K562 (cell line): ENCODE measurements around the gene PLEKHO2. TPM values are rescaled to one million over a fixed set of nuclear protein-coding genes. Genes with fewer than 3 reads are reported as not detected.

Experiments used
- CCNT2 ChIP-seq: IDR thresholded peaks from 2 replicates; pipeline ENCODE4 v1.6.1; 2011; ENCODE audit warnings: borderline replicate concordance, low read depth, mild to moderate bottlenecking, moderate library complexity, mixed read lengths, low read length; ENCODE audit not compliant: insufficient read length; ENCODE audit errors: extremely low read depth
- CREB1 ChIP-seq, 2 experiments: sonication (generic) in 1 of 2; formaldehyde crosslinking in 1 of 2; IDR thresholded peaks; 2 replicates each; pipeline versions ENCODE4 v1.6.1 to v1.8.0; 2012 to 2022; ENCODE audit warnings: inconsistent platforms in 1 of 2, mild to moderate bottlenecking in 1 of 2, missing genetic modification reagents in 1 of 2, moderate library complexity in 1 of 2
- DMBX1 ChIP-seq: fragments of 250-450 bp; sonication (Bioruptor Pico); IDR thresholded peaks from 2 replicates; pipeline ENCODE4 v1.8.0; 2022; ENCODE audit warnings: inconsistent platforms, mild to moderate bottlenecking, moderate library complexity, borderline replicate concordance
- HNRNPK ChIP-seq: fragments of 200-400 bp; formaldehyde crosslinking; IDR thresholded peaks from one replicate; pipeline ENCODE4 v1.6.1; 2018; ENCODE audit warnings: mild to moderate bottlenecking, low read depth, low read length; ENCODE audit not compliant: poor library complexity, severe bottlenecking
- MCM2 ChIP-seq: fragments of 450-650 bp; IDR thresholded peaks from 2 replicates; pipeline ENCODE4 v1.6.1; 2017; ENCODE audit warnings: low read depth, mild to moderate bottlenecking
- MEF2A ChIP-seq: IDR thresholded peaks from 2 replicates; pipeline ENCODE4 v1.6.1; 2011; ENCODE audit warnings: low read depth, mild to moderate bottlenecking, low read length, moderate library complexity; ENCODE audit not compliant: control insufficient read depth
- NCOA6 ChIP-seq: fragments of 450-650 bp; IDR thresholded peaks from 2 replicates; pipeline ENCODE4 v1.6.1; 2017; ENCODE audit warnings: mild to moderate bottlenecking
- NCOR1 ChIP-seq: fragments of 450-650 bp; IDR thresholded peaks from 2 replicates; pipeline ENCODE4 v1.6.1; 2016; ENCODE audit warnings: mild to moderate bottlenecking, moderate library complexity
- NR1H2 ChIP-seq: sonication (generic); formaldehyde crosslinking; IDR thresholded peaks from 2 replicates; pipeline ENCODE4 v1.4.0; 2020; ENCODE audit warnings: mild to moderate bottlenecking, missing genetic modification reagents
- TARDBP ChIP-seq: fragments of 450-650 bp; IDR thresholded peaks from 2 replicates; pipeline ENCODE4 v1.6.1; 2016
- XRCC4 ChIP-seq: IDR thresholded peaks from one replicate; pipeline ENCODE4 v1.6.1; 2011; ENCODE audit not compliant: insufficient read depth, insufficient read length; ENCODE audit errors: extremely low read depth
- ZNF444 ChIP-seq: fragments of 250-450 bp; sonication (Bioruptor Pico); IDR thresholded peaks from 2 replicates; pipeline ENCODE4 v1.4.0; 2020; ENCODE audit warnings: mild to moderate bottlenecking, moderate library complexity
- ZNF589 ChIP-seq: fragments of 200-800 bp; sonication (Bioruptor generic); IDR thresholded peaks from 2 replicates; pipeline ENCODE4 v1.6.1; 2016; ENCODE audit warnings: low read depth, missing genetic modification characterization, missing compliant biosample characterization
- ZNF699 ChIP-seq: fragments of 250-450 bp; sonication (Bioruptor Pico); IDR thresholded peaks from 2 replicates; pipeline ENCODE4 v1.8.0; 2021; ENCODE audit warnings: mild to moderate bottlenecking, moderate library complexity; ENCODE audit not compliant: insufficient replicate concordance
- ZNF75A ChIP-seq: fragments of 450-650 bp; formaldehyde crosslinking; IDR thresholded peaks from 2 replicates; pipeline ENCODE4 v1.4.0; 2020; ENCODE audit warnings: mild to moderate bottlenecking
- polyA plus RNA-seq, 8 experiments: library from polyadenylated mRNA; depleted of rRNA in 4 of 8; stranded (reverse) in 5 of 8; unstranded in 3 of 8; fragments of >200 nt; fragmentation: Nextera tagmentation in 2 of 8; fragmentation: Illumina TruSeq in 1 of 8; extraction: Ambion mirVana in 2 of 8; extraction: Trizol in 1 of 8; gene quantifications; 2 replicates each; pipeline versions ENCODE4 v1.2.1 to v1.2.3, GENCODE V29; 2011 to 2014; ENCODE audit warnings: inconsistent platforms in 1 of 8, missing spikeins in 1 of 8
- total RNA-seq, 7 experiments: library from RNA; depleted of rRNA in 6 of 7; stranded (reverse); fragments of >200 nt in 6 of 7; fragmentation: Illumina TruSeq in 2 of 7; extraction: Trizol in 2 of 7; gene quantifications; 2 replicates each; pipeline versions ENCODE4 v1.2.1 to v1.2.3, GENCODE V29; 2011 to 2021; ENCODE audit warnings: low replicate concordance in 1 of 7
- TF ChIP-seq, protein P1 (sequence below): sonication (generic); formaldehyde crosslinking; IDR thresholded peaks from 2 replicates; pipeline ENCODE4 v1.8.1; 2023; ENCODE audit warnings: mild to moderate bottlenecking, missing genetic modification reagents
- TF ChIP-seq, protein P2 (sequence below): fragments of 200-800 bp; sonication (Bioruptor generic); IDR thresholded peaks from 2 replicates; pipeline ENCODE4 v1.6.1; 2017; ENCODE audit warnings: missing genetic modification characterization, missing compliant biosample characterization
- TF ChIP-seq, protein P3 (sequence below): fragments of 450-650 bp; formaldehyde crosslinking; IDR thresholded peaks from 2 replicates; pipeline ENCODE4 v1.4.0; 2020; ENCODE audit warnings: mild to moderate bottlenecking, moderate library complexity
- TF ChIP-seq, protein P4 (sequence below): sonication (generic); formaldehyde crosslinking; IDR thresholded peaks from 2 replicates; pipeline ENCODE4 v1.8.1; 2023; ENCODE audit warnings: mild to moderate bottlenecking, missing genetic modification reagents
- TF ChIP-seq, protein P5 (sequence below), 2 experiments: fragments of 200-800 bp in 1 of 2; sonication (Bioruptor generic) in 1 of 2; sonication (generic) in 1 of 2; formaldehyde crosslinking in 1 of 2; IDR thresholded peaks in 1 of 2; conservative IDR thresholded peaks in 1 of 2; 2 replicates each; pipeline versions ENCODE4 v1.5.0 to v1.6.1; 2016 to 2020; ENCODE audit warnings: missing compliant biosample characterization in 1 of 2, missing genetic modification characterization in 1 of 2, missing genetic modification reagents in 1 of 2

Gene PLEKHO2
- total and polyA plus RNA-seq, 9 of the 15 experiments (the other 6 are each of a cell fraction or from before 2014, with no cell fraction given): 0.24 to 8.8 (median 5.5) TPM

DNA sequence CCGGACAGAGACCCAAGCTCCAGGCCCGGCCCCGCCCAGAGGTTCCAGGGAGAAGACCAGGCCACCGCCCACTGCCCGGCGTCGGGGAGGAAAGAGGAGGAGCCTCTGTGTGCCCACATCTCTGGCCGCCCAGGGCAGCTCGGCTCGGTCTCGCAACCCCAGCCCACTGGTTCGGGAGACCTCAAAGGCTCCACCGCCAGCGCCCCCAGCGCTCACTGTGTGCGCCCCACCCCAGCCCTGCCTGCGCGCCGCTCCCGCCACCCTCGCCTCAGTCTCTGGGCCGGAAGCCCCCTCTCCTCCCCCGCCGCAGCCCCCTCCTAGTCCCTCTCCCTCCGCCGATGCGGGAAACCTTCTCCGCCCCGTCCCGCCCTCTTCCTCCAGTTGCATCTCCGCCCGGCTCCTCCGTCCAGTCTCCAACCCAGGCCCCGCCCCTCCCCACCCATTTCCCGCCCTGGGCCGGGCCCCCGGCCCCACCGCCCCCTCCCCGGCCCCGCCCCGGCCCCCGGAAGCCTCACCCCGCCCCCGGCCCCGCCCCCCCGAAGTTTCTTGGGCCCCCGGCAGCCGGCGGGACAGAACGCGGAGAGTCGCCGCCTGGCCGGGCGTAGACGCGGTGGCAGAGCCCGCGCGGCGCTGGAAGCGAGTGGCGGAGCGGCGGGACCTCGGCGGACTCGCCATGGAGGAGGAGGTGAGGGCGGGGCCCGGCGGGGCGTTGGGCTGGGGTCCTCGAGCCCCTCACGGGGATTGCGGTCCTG, at the start of gene PLEKHO2 (continued):
- TF ChIP-seq, protein P1, sequence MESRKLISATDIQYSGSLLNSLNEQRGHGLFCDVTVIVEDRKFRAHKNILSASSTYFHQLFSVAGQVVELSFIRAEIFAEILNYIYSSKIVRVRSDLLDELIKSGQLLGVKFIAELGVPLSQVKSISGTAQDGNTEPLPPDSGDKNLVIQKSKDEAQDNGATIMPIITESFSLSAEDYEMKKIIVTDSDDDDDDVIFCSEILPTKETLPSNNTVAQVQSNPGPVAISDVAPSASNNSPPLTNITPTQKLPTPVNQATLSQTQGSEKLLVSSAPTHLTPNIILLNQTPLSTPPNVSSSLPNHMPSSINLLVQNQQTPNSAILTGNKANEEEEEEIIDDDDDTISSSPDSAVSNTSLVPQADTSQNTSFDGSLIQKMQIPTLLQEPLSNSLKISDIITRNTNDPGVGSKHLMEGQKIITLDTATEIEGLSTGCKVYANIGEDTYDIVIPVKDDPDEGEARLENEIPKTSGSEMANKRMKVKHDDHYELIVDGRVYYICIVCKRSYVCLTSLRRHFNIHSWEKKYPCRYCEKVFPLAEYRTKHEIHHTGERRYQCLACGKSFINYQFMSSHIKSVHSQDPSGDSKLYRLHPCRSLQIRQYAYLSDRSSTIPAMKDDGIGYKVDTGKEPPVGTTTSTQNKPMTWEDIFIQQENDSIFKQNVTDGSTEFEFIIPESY: no peak
- TF ChIP-seq NR1H2 (CRISPR knock-in tag) (no peak), ZNF75A (CRISPR knock-in tag) (no peak), DMBX1 (CRISPR knock-in tag) (no peak), ZNF699 (CRISPR knock-in tag) (no peak), NCOA6 (no peak), TARDBP (no peak), NCOR1 (no peak), MEF2A (no peak), MCM2 (no peak), ZNF589 (CRISPR knock-in tag) (no peak), XRCC4 (no peak), CREB1 (IDR thresholded peaks at IDR 0.05) (no peak), CREB1 (CRISPR knock-in tag; IDR thresholded peaks at IDR 0.05) (0 out of 2 replicates have a peak, but pooled peaks have one; percentile 7), CCNT2 (no peak), ZNF444 (CRISPR knock-in tag) (no peak), HNRNPK (no peak)
- TF ChIP-seq, protein P2, sequence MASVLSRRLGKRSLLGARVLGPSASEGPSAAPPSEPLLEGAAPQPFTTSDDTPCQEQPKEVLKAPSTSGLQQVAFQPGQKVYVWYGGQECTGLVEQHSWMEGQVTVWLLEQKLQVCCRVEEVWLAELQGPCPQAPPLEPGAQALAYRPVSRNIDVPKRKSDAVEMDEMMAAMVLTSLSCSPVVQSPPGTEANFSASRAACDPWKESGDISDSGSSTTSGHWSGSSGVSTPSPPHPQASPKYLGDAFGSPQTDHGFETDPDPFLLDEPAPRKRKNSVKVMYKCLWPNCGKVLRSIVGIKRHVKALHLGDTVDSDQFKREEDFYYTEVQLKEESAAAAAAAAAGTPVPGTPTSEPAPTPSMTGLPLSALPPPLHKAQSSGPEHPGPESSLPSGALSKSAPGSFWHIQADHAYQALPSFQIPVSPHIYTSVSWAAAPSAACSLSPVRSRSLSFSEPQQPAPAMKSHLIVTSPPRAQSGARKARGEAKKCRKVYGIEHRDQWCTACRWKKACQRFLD: no peak
- TF ChIP-seq, protein P3, sequence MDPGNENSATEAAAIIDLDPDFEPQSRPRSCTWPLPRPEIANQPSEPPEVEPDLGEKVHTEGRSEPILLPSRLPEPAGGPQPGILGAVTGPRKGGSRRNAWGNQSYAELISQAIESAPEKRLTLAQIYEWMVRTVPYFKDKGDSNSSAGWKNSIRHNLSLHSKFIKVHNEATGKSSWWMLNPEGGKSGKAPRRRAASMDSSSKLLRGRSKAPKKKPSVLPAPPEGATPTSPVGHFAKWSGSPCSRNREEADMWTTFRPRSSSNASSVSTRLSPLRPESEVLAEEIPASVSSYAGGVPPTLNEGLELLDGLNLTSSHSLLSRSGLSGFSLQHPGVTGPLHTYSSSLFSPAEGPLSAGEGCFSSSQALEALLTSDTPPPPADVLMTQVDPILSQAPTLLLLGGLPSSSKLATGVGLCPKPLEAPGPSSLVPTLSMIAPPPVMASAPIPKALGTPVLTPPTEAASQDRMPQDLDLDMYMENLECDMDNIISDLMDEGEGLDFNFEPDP (CRISPR knock-in tag): no peak
- TF ChIP-seq, protein P4, sequence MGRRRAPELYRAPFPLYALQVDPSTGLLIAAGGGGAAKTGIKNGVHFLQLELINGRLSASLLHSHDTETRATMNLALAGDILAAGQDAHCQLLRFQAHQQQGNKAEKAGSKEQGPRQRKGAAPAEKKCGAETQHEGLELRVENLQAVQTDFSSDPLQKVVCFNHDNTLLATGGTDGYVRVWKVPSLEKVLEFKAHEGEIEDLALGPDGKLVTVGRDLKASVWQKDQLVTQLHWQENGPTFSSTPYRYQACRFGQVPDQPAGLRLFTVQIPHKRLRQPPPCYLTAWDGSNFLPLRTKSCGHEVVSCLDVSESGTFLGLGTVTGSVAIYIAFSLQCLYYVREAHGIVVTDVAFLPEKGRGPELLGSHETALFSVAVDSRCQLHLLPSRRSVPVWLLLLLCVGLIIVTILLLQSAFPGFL (CRISPR knock-in tag): no peak
- TF ChIP-seq, protein P5, sequence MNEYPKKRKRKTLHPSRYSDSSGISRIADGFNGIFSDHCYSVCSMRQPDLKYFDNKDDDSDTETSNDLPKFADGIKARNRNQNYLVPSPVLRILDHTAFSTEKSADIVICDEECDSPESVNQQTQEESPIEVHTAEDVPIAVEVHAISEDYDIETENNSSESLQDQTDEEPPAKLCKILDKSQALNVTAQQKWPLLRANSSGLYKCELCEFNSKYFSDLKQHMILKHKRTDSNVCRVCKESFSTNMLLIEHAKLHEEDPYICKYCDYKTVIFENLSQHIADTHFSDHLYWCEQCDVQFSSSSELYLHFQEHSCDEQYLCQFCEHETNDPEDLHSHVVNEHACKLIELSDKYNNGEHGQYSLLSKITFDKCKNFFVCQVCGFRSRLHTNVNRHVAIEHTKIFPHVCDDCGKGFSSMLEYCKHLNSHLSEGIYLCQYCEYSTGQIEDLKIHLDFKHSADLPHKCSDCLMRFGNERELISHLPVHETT (CRISPR knock-in tag; conservative IDR thresholded peaks at IDR 0.05 in 1 of 2, IDR thresholded peaks at IDR 0.05 in 1 of 2): no peak
